ENCODE results near the gene PTGFR. TPM values are rescaled to one million over a fixed set of nuclear protein-coding genes. Genes with fewer than 3 reads are reported as not detected.

Gene PTGFR
- total and polyA plus RNA-seq, 2 of the 13 experiments (the other 11 are each of a cell fraction or from before 2014, with no cell fraction given), result not detected

DNA sequence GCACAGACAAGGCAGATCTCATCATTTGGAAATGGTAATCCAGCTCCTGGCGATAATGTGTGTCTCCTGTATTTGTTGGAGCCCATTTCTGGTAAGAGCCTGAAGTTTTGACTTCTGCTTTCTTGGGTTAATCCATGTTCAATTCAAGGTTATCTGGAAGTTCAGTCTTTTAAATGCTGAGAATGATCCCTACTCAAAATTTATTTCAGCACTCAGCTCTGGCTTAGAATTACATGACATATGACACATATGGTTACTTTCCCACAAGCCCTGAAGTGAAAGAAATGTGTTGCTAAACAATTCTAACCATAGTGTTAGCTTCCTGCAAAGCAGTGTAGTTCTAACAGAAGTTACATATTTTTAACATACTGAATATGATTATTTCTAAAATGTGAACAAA, 2.7 kb downstream of the PTGFR start:
- ATAC-seq, result no peak
- Histone ChIP-seq H3K4me1 (ENCODE audit: insufficient read depth, low read length) (no peaks in the 10 kb centered on the region), H3K4me2 (ENCODE audit: low read depth, low read length) (no peak overlapping the region), H3K79me2 (ENCODE audit: insufficient read depth, low read length) (no peaks in the 10 kb centered on the region), H4K20me1 (ENCODE audit: insufficient read depth, low read length) (no peaks in the 10 kb centered on the region), H3K27ac (ENCODE audit: extremely low read length, insufficient read depth, low read length) (no peak overlapping the region), H2AFZ (ENCODE audit: low read length) (no peak overlapping the region), H3K27me3 (ENCODE audit: control insufficient read depth in 1 of 2, insufficient read depth in 2 of 2, low read length in 2 of 2) (peaks cover 0 to 9% of the 10 kb centered on the region in 2 experiments; a peak in 2 of 5 replicates), H3K36me3 (replicated peaks in 1 of 2; ENCODE audit: control insufficient read depth in 1 of 2, insufficient read depth in 2 of 2, low read length in 2 of 2) (no peaks in the 10 kb centered on the region), H3K9ac (ENCODE audit: insufficient read depth, low read depth, low read length) (no peak overlapping the region), H3K4me3 (replicated peaks in 1 of 3; ENCODE audit: insufficient read depth in 1 of 3, low read depth in 2 of 3, low read length in 3 of 3) (no peak overlapping the region), H3K9me3 (ENCODE audit: low read length) (no peaks in the 10 kb centered on the region)
- no TSS peak for BruUV-seq (replicated peaks)
- no peak for FAIRE-seq
- DNase-seq (ENCODE audit: low spot score), result no peak
- POLR2A ChIA-PET, result no interaction called here
- WGBS (ENCODE audit: low lambda C conversion rate), result 0% methylated on average over 1 of the region's 1 CpG
- in situ Hi-C loops (cut with HindIII; ENCODE audit: extremely low pct_ligation_motif_present, low pct_unique_long_range_greater_than_20kb), result no loop called here
- intact Hi-C loops (cut with micrococcal nuclease; ENCODE audit: unreplicated experiment), result no loop called here
- CTCF ChIA-PET (ENCODE audit: low intra/inter-chr PET ratio, low total read pairs), result no interaction called here
- TF ChIP-seq, protein P1, sequence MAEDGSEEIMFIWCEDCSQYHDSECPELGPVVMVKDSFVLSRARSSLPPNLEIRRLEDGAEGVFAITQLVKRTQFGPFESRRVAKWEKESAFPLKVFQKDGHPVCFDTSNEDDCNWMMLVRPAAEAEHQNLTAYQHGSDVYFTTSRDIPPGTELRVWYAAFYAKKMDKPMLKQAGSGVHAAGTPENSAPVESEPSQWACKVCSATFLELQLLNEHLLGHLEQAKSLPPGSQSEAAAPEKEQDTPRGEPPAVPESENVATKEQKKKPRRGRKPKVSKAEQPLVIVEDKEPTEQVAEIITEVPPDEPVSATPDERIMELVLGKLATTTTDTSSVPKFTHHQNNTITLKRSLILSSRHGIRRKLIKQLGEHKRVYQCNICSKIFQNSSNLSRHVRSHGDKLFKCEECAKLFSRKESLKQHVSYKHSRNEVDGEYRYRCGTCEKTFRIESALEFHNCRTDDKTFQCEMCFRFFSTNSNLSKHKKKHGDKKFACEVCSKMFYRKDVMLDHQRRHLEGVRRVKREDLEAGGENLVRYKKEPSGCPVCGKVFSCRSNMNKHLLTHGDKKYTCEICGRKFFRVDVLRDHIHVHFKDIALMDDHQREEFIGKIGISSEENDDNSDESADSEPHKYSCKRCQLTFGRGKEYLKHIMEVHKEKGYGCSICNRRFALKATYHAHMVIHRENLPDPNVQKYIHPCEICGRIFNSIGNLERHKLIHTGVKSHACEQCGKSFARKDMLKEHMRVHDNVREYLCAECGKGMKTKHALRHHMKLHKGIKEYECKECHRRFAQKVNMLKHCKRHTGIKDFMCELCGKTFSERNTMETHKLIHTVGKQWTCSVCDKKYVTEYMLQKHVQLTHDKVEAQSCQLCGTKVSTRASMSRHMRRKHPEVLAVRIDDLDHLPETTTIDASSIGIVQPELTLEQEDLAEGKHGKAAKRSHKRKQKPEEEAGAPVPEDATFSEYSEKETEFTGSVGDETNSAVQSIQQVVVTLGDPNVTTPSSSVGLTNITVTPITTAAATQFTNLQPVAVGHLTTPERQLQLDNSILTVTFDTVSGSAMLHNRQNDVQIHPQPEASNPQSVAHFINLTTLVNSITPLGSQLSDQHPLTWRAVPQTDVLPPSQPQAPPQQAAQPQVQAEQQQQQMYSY (CRISPR knock-in tag; IDR thresholded peaks at IDR 0.05), result no peak
- TF ChIP-seq SETDB1 (CRISPR knock-in tag; IDR thresholded peaks at IDR 0.05; ENCODE audit: borderline replicate concordance), result no peak
- no peak for TF ChIP-seq ZNF720 (CRISPR knock-in tag; IDR thresholded peaks at IDR 0.05)
- TF ChIP-seq, protein P2, sequence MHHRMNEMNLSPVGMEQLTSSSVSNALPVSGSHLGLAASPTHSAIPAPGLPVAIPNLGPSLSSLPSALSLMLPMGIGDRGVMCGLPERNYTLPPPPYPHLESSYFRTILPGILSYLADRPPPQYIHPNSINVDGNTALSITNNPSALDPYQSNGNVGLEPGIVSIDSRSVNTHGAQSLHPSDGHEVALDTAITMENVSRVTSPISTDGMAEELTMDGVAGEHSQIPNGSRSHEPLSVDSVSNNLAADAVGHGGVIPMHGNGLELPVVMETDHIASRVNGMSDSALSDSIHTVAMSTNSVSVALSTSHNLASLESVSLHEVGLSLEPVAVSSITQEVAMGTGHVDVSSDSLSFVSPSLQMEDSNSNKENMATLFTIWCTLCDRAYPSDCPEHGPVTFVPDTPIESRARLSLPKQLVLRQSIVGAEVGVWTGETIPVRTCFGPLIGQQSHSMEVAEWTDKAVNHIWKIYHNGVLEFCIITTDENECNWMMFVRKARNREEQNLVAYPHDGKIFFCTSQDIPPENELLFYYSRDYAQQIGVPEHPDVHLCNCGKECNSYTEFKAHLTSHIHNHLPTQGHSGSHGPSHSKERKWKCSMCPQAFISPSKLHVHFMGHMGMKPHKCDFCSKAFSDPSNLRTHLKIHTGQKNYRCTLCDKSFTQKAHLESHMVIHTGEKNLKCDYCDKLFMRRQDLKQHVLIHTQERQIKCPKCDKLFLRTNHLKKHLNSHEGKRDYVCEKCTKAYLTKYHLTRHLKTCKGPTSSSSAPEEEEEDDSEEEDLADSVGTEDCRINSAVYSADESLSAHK (CRISPR knock-in tag; IDR thresholded peaks at IDR 0.05; ENCODE audit: borderline replicate concordance), result no peak
- TF ChIP-seq, protein P3, sequence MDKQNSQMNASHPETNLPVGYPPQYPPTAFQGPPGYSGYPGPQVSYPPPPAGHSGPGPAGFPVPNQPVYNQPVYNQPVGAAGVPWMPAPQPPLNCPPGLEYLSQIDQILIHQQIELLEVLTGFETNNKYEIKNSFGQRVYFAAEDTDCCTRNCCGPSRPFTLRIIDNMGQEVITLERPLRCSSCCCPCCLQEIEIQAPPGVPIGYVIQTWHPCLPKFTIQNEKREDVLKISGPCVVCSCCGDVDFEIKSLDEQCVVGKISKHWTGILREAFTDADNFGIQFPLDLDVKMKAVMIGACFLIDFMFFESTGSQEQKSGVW (CRISPR knock-in tag; IDR thresholded peaks at IDR 0.05; ENCODE audit: borderline replicate concordance), result no peak

All from HepG2 (cell line).